Hematopoietic multipotent progenitor cell treated with erythropoietin and hydrocortisone succinate and interleukin-3 and kit ligand, for 4 days (in vitro differentiated cells): Measurements from ENCODE around the gene NRF1.
"Not testable (repeated sequence)": the region's sequence is repeated elsewhere in the genome, so short reads cannot be mapped to it uniquely, and the experiment has no call there.

ENCODE experiments used
- DNase-seq: peaks from one replicate; pipeline ENCODE4 v3.0.0-alpha.2; 2015

The NRF1 gene

GRCh38 chr7:129607471-129608120, 3.9 kb upstream of the NRF1 start:
- peak; percentile 76 for DNase-seq

DNA sequence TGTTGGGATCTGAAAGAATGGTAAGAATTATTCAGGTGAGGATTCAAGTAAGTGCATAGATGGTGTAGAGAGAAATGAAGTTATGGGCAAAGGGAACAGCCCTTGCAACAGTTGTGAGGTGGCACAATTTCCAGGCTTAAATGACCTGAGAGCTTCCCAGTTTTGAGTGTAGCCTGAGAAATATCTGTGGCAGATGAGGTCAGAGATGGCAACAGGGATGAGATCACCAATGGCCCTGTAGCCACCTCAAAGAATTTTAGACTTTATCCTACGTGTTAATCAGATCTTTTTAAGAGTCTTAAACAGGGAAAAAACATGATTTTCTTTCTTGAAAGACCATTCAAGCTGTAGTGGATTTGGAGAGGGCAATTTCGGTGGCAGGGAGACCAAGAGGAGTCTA, 1.9 kb upstream of the NRF1 start:
- no peak for DNase-seq

DNA sequence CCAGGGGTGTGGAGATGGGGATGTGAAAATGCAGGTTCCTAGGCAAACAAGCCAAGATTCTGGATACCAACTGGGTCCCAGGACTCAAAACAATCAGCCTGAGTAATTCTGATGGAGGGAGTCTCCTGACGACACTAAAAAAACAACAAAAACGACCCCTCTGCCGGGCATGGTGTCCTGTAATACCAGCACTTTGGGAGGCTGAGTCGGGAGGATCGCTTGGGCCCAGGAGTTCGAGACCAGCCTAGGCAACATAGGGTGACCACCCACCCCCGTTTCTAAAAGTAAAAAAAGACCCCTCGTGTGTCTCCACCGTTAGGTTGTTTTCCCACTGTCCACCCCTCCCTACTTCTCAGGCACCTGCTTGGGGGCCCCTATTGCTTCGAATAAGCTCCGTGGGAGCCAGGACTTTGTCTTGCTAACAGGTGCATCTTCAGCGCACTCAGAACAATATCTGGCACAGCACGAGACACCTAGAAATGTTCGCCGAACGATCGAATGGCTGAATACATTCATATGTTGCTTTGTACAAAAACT, 743 bp upstream of the NRF1 start:
- peak; percentile 38 for DNase-seq

DNA sequence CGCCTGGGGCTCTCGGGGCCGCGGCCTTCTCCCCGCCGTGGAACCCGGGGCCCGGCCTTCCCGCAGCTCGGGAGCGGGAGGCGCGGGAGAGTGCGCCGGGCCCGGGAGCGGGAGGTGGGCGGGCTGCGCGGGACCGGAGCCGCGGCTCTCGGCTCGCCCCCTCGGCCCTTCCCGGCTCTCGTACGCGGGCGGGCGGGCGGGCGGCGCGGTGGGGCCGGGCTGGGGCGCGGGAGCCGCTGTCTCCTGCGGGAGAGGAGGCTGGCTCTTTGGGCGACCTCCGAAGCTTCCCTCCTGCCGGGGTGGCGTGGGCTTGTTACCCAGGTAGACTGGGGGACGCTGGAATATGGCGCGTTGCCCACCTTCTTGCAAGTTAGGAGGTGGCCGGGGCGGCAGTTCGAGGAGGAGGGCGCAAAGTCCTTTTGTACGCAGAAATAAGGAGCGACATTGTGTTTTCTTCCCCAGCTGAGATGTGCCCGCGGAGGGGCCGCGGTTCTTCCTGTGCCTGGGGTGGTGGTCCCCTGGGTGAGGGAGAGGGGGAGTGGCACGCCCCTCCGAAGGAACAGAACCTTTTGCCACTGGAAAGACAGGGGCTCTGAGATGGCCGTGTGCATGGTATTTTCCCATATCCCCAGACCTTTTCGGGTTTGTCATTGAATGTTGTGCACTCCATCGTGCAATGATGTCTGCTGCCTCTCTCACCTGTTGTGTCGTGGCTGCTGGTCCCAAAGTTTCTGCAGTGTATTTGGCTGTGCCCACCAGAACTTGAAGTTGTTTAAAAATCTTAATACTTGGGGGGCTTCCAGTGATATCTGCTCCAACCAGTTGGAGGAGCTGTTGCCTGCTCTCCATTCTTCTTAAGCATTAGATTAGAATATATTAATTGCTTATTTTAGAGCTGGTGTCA, 844 bp downstream of the NRF1 start:
- DNase-seq, result peak; percentile 83

- no peak for DNase-seq
These were observed 1.5 kb downstream of the NRF1 start for GRCh38 chr7:129613016-129613337.

- DNase-seq, result peak; percentile 74
These were observed 3.5 kb downstream of the NRF1 start for GRCh38 chr7:129615018-129615417.

DNA sequence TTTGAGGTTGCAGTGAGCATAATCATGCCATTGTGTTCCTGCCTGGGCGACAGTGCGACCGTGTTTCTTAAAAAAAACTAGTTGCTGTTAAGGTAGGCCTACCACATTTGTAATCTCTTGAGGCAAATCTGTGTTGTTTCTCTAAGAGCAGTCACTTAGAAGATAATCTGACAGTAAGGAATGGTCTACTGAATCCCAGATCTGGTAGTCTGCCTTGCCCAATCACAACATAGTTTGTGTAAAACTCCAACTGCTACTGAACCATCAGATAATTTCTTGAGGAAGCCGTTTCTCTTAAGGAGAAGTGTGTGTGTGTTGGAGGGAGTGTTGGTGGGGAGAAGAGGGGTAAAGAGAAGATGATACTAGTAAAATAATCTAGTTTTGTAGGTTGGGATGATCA, 5.0 kb downstream of the NRF1 start:
- peak; percentile 46 for DNase-seq

GRCh38 chr7:129617178-129617577, 5.7 kb downstream of the NRF1 start:
- DNase-seq, result peak; percentile 50

DNA sequence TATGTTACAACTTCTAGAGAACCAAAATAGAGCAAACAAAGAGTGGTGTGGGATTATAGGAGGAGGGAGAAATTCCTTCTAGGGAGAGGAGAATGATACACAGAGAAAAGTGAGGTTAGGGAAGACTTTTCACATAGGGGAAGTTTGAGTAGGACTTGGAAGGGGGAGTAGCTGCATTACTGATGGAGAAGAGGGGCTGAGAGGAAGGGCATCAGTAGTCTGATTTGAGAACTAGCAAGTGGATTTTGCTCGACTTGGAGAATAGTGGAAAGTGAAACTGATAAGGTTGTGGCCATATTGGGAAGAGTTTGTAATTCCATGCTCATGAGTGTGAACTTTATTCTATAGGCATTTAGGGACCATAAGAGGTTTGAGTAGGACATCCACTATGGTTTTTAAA, 6.1 kb downstream of the NRF1 start:
- DNase-seq, result no peak

DNA sequence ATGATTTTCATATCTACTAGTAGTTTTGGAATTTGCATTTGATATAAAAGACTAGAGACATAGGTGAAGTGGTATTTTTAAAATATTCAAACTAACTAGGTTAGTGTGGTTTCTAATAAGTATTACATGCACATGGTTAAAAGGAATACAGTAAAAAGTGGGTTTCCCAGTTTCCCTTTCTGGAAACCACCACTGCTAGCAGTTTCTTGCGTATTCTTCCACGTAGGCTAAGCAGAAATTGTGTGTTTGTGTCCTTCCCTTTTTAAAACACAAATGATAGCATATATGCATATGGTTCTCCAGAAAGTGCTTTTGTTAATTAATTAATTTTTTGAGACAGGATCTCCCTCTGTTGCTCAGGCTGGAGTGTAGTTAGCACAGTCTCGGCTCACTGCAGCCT, 15.4 kb downstream of the NRF1 start:
- no peak for DNase-seq

- DNase-seq, result no peak
These were observed 18.8 kb downstream of the NRF1 start for GRCh38 chr7:129630341-129630740.

DNA sequence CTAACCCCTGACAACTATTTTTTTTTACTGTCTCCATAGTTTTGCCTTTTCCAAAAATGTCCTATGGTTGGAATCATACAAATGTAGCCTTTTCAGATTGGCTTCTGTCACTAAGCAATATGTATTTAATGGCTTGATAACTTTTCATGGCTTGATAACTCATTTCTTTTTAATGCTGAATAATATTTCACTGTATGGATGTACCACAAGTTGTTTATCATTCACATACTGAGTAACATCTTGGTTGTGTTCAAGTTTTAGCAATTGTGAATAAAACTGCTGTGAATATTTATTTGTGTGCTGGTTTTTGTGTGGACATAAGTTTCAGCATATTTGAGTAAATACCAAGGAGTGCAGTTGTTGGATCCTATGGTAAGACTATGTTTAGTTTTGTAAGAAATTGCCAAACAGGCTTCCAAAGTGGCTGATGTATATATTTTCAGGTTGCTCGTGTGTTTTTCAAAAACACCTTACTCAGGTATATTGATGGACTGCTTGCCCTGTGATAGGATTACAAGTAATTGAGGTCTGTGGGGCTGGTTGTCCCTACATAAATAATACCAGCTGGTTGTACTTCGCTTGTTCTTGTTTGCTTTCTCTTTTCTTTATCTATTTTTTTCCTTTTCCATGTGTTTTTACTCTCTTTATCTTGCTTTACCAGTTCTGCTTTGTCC, 23.0 kb downstream of the NRF1 start:
- no peak for DNase-seq

DNA sequence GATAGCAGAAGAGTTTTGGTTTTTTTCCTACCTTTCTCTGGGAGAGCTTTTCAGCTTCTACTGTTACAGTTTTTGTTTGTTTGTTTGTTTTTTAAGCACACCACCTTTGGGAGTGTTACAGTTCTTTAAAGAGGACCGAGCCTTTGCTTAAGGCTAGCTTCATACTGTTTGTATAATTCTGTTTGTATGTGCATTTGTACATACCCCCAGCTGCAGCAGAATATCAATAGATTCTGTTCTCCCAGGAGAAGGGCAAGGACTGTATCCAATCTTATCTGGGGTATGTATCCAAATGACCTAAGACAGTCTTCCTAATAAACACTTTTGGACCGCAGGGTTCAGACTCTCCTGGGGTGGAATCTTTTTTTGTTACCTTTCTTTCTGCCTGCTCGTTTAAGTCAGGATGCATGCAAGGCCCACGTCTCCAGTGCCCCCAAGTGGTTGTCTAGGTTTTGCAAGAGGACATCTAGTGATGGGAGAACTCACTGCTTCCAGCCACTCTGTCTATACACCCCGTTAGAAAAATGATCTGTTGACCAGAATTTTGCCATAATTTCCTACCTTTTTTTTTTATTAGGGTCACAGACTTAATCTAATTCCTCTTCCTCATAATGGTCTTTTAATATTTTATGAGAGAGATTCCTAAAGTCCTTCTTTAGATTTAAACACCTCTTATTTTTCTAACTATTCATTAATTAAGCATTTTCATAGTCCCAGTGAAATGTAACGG, 23.9 kb downstream of the NRF1 start:
- peak; percentile 89 for DNase-seq

DNA sequence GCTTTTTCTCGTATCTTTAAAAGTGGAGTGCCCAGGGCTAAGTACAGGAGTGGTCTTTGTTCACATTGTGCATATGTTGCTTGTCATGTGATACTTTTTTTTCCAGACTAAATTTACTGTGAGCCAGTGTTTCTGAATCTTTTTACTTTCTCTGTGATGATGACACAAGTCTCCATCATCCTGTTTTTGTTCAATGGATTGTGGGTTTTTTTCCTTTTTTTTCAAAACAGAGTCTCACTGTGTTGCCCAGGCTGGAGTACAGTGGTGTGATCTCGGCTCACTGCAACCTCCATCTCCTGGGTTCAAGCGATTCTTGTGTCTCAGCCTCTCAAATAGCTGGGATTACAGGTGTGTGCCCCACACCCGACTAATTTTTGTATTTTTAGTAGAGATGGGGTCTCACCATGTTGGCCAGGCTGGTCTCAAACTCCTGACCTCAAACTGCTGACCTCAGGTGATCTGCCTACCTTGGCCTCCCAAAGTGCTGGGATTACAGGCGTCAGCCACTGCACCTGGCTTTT, 24.6 kb downstream of the NRF1 start:
- DNase-seq, result not testable (repeated sequence)

DNA sequence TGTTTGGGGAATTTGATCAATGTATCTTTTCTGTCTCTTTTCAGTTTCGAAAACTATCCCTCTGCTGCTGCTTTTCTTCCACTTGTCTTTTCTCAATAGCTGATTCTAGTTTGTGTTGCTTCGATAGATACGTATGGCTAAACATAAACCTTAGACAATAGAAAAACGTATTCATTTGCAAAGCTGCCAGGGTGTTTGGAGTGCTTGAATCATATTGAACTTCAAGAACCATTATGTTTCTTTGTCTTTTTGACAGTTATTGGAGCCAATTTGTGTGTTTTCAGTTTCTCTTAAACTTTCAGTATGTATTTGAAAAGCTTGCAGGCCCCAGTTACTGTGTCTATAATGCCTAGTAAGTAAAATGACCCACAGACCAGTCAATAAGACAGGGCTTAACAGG, 25.1 kb downstream of the NRF1 start:
- no peak for DNase-seq

GRCh38 chr7:129640400-129640799, 28.9 kb downstream of the NRF1 start:
- DNase-seq, result no peak

- DNase-seq, result no peak
These were observed 31.5 kb downstream of the NRF1 start for GRCh38 chr7:129642871-129643549.

DNA sequence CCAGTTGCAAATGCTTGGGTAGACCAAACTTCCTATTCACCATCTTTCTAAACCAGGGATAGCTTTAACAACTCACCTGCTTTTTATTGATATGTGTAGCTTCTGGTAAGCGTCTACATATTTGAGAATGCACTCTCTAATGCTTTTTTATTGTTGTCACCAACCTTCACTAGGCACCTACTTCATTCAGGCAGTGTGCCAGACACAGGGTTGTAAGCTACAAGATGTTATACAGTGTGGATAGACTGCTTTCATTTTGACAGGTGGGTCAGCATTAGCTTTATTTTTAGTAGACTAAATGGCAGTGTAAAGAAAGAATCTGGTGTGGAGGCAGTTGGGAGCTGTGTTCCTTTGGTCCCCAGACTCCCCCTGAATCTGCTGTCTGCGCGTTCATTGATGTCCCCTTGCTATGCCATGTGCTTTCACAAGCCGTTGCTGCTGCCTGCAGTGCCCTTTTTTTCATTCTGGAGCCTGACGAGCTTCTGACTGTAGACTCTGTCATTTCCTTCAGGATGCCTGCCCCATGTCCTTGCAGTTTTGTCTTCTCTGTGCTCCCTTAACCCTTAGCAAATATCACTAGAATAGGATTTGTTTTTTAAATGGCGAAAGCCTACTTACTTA, 32.1 kb downstream of the NRF1 start:
- no peak for DNase-seq

GRCh38 chr7:129644634-129645230, 33.2 kb downstream of the NRF1 start:
- DNase-seq, result peak; percentile 75

GRCh38 chr7:129646369-129647021, 35.0 kb downstream of the NRF1 start:
- no peak for DNase-seq
